Chondrocyte (in vitro differentiated cells): ENCODE data around the gene GPC6. TPM values are rescaled to one million over a fixed set of nuclear protein-coding genes. Genes with fewer than 3 reads are reported as not detected.
"Not testable (repeated sequence)": the region's sequence is repeated elsewhere in the genome, so short reads cannot be mapped to it uniquely, and the experiment has no call there.

Source experiments
- DNase-seq: peaks from one replicate; pipeline ENCODE4 v3.0.0; 2021; ENCODE audit warnings: mixed read lengths, low spot score
- H3K27ac Mint-ChIP-seq: one replicate; pipeline ENCODE4 v1.8.0; 2021; ENCODE audit warnings: mild to moderate bottlenecking, moderate library complexity, mixed read lengths; ENCODE audit not compliant: unreplicated experiment
- H3K27me3 Mint-ChIP-seq: 2 replicates; pipeline ENCODE4 v1.8.0; 2021; ENCODE audit warnings: low read depth, mixed read lengths
- H3K36me3 Mint-ChIP-seq: 2 replicates; pipeline ENCODE4 v1.8.0; 2021; ENCODE audit warnings: low read depth, mixed read lengths
- H3K4me1 Mint-ChIP-seq: 2 replicates; pipeline ENCODE4 v1.8.0; 2021; ENCODE audit warnings: low read depth, mild to moderate bottlenecking, mixed read lengths
- H3K4me3 Mint-ChIP-seq: one replicate; pipeline ENCODE4 v1.8.0; 2021; ENCODE audit warnings: mild to moderate bottlenecking, moderate library complexity, mixed read lengths; ENCODE audit not compliant: unreplicated experiment
- H3K9me3 Mint-ChIP-seq: 2 replicates; pipeline ENCODE4 v1.8.0; 2021; ENCODE audit warnings: low read depth, mixed read lengths
- total RNA-seq: library from RNA; stranded (reverse); gene quantifications from 3 replicates; pipeline ENCODE4 v1.2.1, GENCODE V29; 2021
- TF ChIP-seq, protein P1 (sequence below): fragments of 200-600 bp; sonication (generic); IDR thresholded peaks from 2 replicates; pipeline ENCODE4 v1.5.0; 2021; ENCODE audit warnings: antibody characterized with exemption, mild to moderate bottlenecking, moderate library complexity

Gene GPC6
- total RNA-seq, 1 donor from 2014 or later = 76.1 TPM

DNA sequence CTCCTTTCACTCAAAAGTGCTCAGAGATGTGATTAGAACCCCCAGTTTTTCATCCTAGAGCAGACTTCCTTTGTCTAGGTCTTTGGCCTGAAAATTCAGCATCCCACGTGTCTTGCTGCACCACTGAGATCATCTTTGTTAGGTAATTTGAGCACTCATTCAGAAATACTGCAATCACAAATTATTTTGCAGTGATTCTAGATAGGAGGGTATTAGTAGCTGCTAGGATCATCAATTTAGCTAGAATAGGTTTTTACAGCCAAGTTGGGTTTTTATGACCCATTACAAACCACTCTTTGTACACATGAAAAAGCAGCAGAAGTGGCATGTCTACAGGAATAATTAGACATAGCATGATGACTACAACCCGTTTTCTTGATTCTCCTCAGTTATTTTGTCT, 219.6 kb downstream of the GPC6 start:
- Mint-ChIP-seq H3K4me1 (peaks cover 18% of the 10 kb centered on the region), H3K9me3 (no peaks in the 10 kb centered on the region), H3K27ac (no peak overlapping the region), H3K4me3 (no peak overlapping the region), H3K36me3 (no peaks in the 10 kb centered on the region), H3K27me3 (no peaks in the 10 kb centered on the region)
- no peak for DNase-seq
- TF ChIP-seq, protein P1, sequence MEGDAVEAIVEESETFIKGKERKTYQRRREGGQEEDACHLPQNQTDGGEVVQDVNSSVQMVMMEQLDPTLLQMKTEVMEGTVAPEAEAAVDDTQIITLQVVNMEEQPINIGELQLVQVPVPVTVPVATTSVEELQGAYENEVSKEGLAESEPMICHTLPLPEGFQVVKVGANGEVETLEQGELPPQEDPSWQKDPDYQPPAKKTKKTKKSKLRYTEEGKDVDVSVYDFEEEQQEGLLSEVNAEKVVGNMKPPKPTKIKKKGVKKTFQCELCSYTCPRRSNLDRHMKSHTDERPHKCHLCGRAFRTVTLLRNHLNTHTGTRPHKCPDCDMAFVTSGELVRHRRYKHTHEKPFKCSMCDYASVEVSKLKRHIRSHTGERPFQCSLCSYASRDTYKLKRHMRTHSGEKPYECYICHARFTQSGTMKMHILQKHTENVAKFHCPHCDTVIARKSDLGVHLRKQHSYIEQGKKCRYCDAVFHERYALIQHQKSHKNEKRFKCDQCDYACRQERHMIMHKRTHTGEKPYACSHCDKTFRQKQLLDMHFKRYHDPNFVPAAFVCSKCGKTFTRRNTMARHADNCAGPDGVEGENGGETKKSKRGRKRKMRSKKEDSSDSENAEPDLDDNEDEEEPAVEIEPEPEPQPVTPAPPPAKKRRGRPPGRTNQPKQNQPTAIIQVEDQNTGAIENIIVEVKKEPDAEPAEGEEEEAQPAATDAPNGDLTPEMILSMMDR = no peak

DNA sequence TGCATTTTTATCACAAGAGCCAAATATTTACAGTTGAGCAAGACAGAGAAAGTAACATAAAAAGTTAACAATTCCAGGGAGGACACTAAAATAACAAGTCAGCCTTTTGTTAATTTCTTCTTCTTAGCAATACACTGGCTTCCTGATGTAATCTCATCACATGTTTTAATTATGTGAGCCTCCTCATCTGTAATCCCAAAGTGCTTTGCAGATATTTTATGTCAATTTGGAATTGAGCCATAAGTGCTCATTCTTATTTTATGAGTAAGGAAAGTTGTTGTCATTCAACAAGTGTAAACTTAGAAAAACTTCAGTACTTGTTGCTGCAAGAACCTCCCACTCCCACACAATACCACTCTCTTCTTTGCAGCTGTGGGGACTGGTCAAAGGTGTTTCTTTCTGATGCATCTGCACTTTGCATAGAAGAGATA, 223.6 kb downstream of the GPC6 start:
- TF ChIP-seq, protein P1 = no peak
- no peaks in the 10 kb centered on the region for H3K27me3 Mint-ChIP-seq
- no peaks in the 10 kb centered on the region for H3K36me3 Mint-ChIP-seq
- peak overlapping the region; percentile 66 for H3K27ac Mint-ChIP-seq
- no peaks in the 10 kb centered on the region for H3K9me3 Mint-ChIP-seq
- peaks cover 18% of the 10 kb centered on the region for H3K4me1 Mint-ChIP-seq
- no peak overlapping the region for H3K4me3 Mint-ChIP-seq
- DNase-seq = no peak

GRCh38 chr13:93450761-93451160, 224.2 kb downstream of the GPC6 start:
- TF ChIP-seq, protein P1 = no peak
- Mint-ChIP-seq H3K4me1 (peaks cover 24% of the 10 kb centered on the region), H3K9me3 (no peaks in the 10 kb centered on the region), H3K27me3 (no peaks in the 10 kb centered on the region), H3K36me3 (no peaks in the 10 kb centered on the region), H3K27ac (no peak overlapping the region), H3K4me3 (no peak overlapping the region)
- no peak for DNase-seq

GRCh38 chr13:93454676-93455235, 228.1 kb downstream of the GPC6 start:
- H3K4me3 Mint-ChIP-seq, H3K27ac Mint-ChIP-seq, H3K9me3 Mint-ChIP-seq, H3K36me3 Mint-ChIP-seq, H3K27me3 Mint-ChIP-seq: not testable (repeated sequence)
- peaks cover 23% of the 10 kb centered on the region for H3K4me1 Mint-ChIP-seq
- peak; percentile 76 for DNase-seq

- H3K9me3 Mint-ChIP-seq = no peaks in the 10 kb centered on the region
- no peaks in the 10 kb centered on the region for H3K36me3 Mint-ChIP-seq
- no peaks in the 10 kb centered on the region for H3K27me3 Mint-ChIP-seq
- no peak overlapping the region for H3K4me3 Mint-ChIP-seq
- H3K27ac Mint-ChIP-seq = no peak overlapping the region
- no peak for DNase-seq
- TF ChIP-seq, protein P1 = no peak
- peaks cover 12% of the 10 kb centered on the region for H3K4me1 Mint-ChIP-seq
These were observed 229.3 kb downstream of the GPC6 start for GRCh38 chr13:93455861-93456260.

- H3K36me3 Mint-ChIP-seq = no peaks in the 10 kb centered on the region
- no peak overlapping the region for H3K27ac Mint-ChIP-seq
- peaks cover 20% of the 10 kb centered on the region for H3K4me1 Mint-ChIP-seq
- no peaks in the 10 kb centered on the region for H3K9me3 Mint-ChIP-seq
- TF ChIP-seq, protein P1 = no peak
- no peak for DNase-seq
- H3K27me3 Mint-ChIP-seq = no peaks in the 10 kb centered on the region
- no peak overlapping the region for H3K4me3 Mint-ChIP-seq
These were observed 233.4 kb downstream of the GPC6 start for GRCh38 chr13:93460005-93460404.
